NCI-H2171 treated with DMSO at 0.1 percent for 48 hours (cell line): ENCODE data around the gene ZNF22.
"Not testable (repeated sequence)": the region's sequence is repeated elsewhere in the genome, so short reads cannot be mapped to it uniquely, and the experiment has no call there.

Source experiments
- DNase-seq: peaks from one replicate; lab custom pipeline; 2025; lab: John Stamatoyannopoulos, UW

Gene ZNF22

GRCh38 chr10:44991571-44991970 lies 9.2 kb upstream of the ZNF22 start:
- DNase-seq, result no peak

- no peak for DNase-seq
Measured at GRCh38 chr10:44992070-44992731, 8.5 kb upstream of the ZNF22 start.

GRCh38 chr10:44992732-44993225 lies 7.9 kb upstream of the ZNF22 start:
- no peak for DNase-seq

- DNase-seq, result no peak
Measured at GRCh38 chr10:44993226-44993921, 7.3 kb upstream of the ZNF22 start.

- no peak for DNase-seq
Measured at GRCh38 chr10:44993922-44994751, 6.6 kb upstream of the ZNF22 start.

GRCh38 chr10:44994752-44995530 lies 5.8 kb upstream of the ZNF22 start:
- DNase-seq, result no peak

- no peak for DNase-seq
Measured at GRCh38 chr10:44995581-44995913, 5.2 kb upstream of the ZNF22 start.

GRCh38 chr10:44995914-44996669 lies 4.6 kb upstream of the ZNF22 start:
- DNase-seq, result no peak

GRCh38 chr10:44997105-44997748 lies 3.5 kb upstream of the ZNF22 start:
- no peak for DNase-seq

- DNase-seq, result no peak
Measured at GRCh38 chr10:44998146-44998631, 2.5 kb upstream of the ZNF22 start.

- no peak for DNase-seq
Measured at GRCh38 chr10:45000138-45000751, 478 bp upstream of the ZNF22 start.

- DNase-seq, result peak; percentile 37
Measured at GRCh38 chr10:45001381-45002148, 842 bp downstream of the ZNF22 start.

- DNase-seq, result no peak
Measured at GRCh38 chr10:45003432-45004000, 2.8 kb downstream of the ZNF22 start.

GRCh38 chr10:45004661-45005060 lies 3.9 kb downstream of the ZNF22 start:
- no peak for DNase-seq

- DNase-seq, result no peak
Measured at GRCh38 chr10:45005284-45005683, 4.6 kb downstream of the ZNF22 start.

- no peak for DNase-seq
Measured at GRCh38 chr10:45006276-45007030, 5.7 kb downstream of the ZNF22 start.

GRCh38 chr10:45008524-45009161 lies 7.9 kb downstream of the ZNF22 start:
- peak; percentile 53 for DNase-seq

- DNase-seq, result not testable (repeated sequence)
Measured at GRCh38 chr10:45014557-45014956, 13.8 kb downstream of the ZNF22 start.
